Panc1 (cell line): ENCODE results near the gene ST3GAL6. TPM values are rescaled to one million over a fixed set of nuclear protein-coding genes. Genes with fewer than 3 reads are reported as not detected.

Experiments
- ATAC-seq: fragments of 200-7000 bp; cut with Tn5 transposase; 2 replicates; pipeline ENCODE4 v1.9.1; 2020; ENCODE audit warnings: mild to moderate bottlenecking, moderate library complexity
- BruUV-seq: library from RNA; stranded (reverse); fragments of 400-500 nt; replicated peaks from 2 replicates; lab custom pipeline; 2021; lab: Mats Ljungman, UMichigan
- CTCF ChIA-PET: fragments of 300-600 bp; sonication (Branson Sonifier 250); formaldehyde crosslinking; loops from one replicate; lab custom pipeline; 2022; ENCODE audit warnings: antibody characterized with exemption; lab: Charles Lee
- POLR2A ChIA-PET: fragments of 300-600 bp; sonication (Branson Sonifier 250); formaldehyde crosslinking; loops from one replicate; lab custom pipeline; 2022; ENCODE audit warnings: antibody characterized with exemption; lab: Charles Lee
- DNase-seq: peaks from one replicate; pipeline ENCODE4 v3.0.0-alpha.2; 2010; ENCODE audit warnings: low read depth, low spot score
- H3K27ac ChIP-seq: 2 replicates; pipeline ENCODE4 v1.5.1; 2011; ENCODE audit warnings: mild to moderate bottlenecking, low read length, inconsistent platforms
- H3K27me3 ChIP-seq: fragments of 200-500 bp; sonication (Bioruptor generic); 2 replicates; pipeline ENCODE4 v1.6.0; 2014; ENCODE audit warnings: low read length, inconsistent platforms; ENCODE audit not compliant: control insufficient read depth, insufficient read depth
- H3K36me3 ChIP-seq: fragments of 200-500 bp; sonication (Bioruptor generic); 2 replicates; pipeline ENCODE4 v1.5.1; 2014; ENCODE audit warnings: inconsistent platforms, mild to moderate bottlenecking, low read length, moderate library complexity; ENCODE audit not compliant: control insufficient read depth, insufficient read depth
- H3K4me1 ChIP-seq: 2 replicates; pipeline ENCODE4 v1.5.1; 2011; ENCODE audit warnings: inconsistent platforms, mild to moderate bottlenecking, low read length, moderate library complexity; ENCODE audit not compliant: control insufficient read depth, insufficient read depth
- H3K4me3 ChIP-seq, 2 experiments: 2 replicates each; pipeline ENCODE4 v1.5.1; 2011 to 2012; ENCODE audit warnings: low read depth in 2 of 2, low read length in 2 of 2, mild to moderate bottlenecking in 2 of 2, inconsistent platforms in 1 of 2, moderate library complexity in 1 of 2
- H3K9me3 ChIP-seq: fragments of 200-500 bp; sonication (Bioruptor generic); 2 replicates; pipeline ENCODE4 v1.5.1; 2014; ENCODE audit warnings: low read depth, mild to moderate bottlenecking, inconsistent platforms, low read length, moderate library complexity; ENCODE audit not compliant: control insufficient read depth, insufficient read depth
- CTCF ChIP-seq: fragments of 450-650 bp; IDR thresholded peaks from 2 replicates; pipeline ENCODE4 v1.5.1; 2017; ENCODE audit warnings: mild to moderate bottlenecking
- POLR2AphosphoS5 ChIP-seq: IDR thresholded peaks from 2 replicates; pipeline ENCODE4 v1.6.1; 2012; ENCODE audit warnings: mild to moderate bottlenecking, low read depth, low read length, moderate library complexity
- REST ChIP-seq, 2 experiments: IDR thresholded peaks; 2 replicates each; pipeline ENCODE4 v1.6.1; 2011 to 2012; ENCODE audit warnings: low read depth in 2 of 2, control low read depth in 1 of 2, low read length in 1 of 2, mild to moderate bottlenecking in 1 of 2, moderate library complexity in 1 of 2; ENCODE audit not compliant: insufficient read depth in 1 of 2
- SIN3A ChIP-seq: IDR thresholded peaks from 2 replicates; pipeline ENCODE4 v1.6.1; 2012; ENCODE audit warnings: low read depth, mild to moderate bottlenecking, low read length, moderate library complexity, borderline replicate concordance; ENCODE audit not compliant: insufficient read depth
- TCF7L2 ChIP-seq: IDR thresholded peaks from 2 replicates; pipeline ENCODE4 v1.6.1; 2011; ENCODE audit warnings: mild to moderate bottlenecking, low read depth, low read length, inconsistent platforms
- in situ Hi-C: cut with HindIII; loops from 2 replicates; pipeline ENCODE4 v1.10.0; 2016; ENCODE audit warnings: low sequenced_read_pairs, low pct_unique_long_range_greater_than_20kb
- intact Hi-C: fragments of 100-400 bp; cut with micrococcal nuclease; formaldehyde crosslinking; loops from one replicate; pipeline ENCODE4 v1.10.0; 2022; ENCODE audit not compliant: unreplicated experiment
- total RNA-seq: library from RNA; stranded (reverse); gene quantifications from one replicate; pipeline ENCODE4 v1.2.1, GENCODE V29; 2021; ENCODE audit not compliant: unreplicated experiment

ST3GAL6 gene
- total RNA-seq, 1 experiment from 2014 or later: 0.15 TPM

GRCh38 chr3:98725352-98725751, 37.8 kb upstream of the ST3GAL6 start:
- Histone ChIP-seq H3K36me3 (no peaks in the 10 kb centered on the region), H3K4me1 (no peaks in the 10 kb centered on the region), H3K27me3 (peaks cover 33% of the 10 kb centered on the region), H3K4me3 (no peak overlapping the region), H3K9me3 (no peaks in the 10 kb centered on the region), H3K27ac (no peak overlapping the region)
- ChIA-PET CTCF (no interaction called here), POLR2A (no interaction called here)
- intact Hi-C loops (no loop called here), in situ Hi-C loops (no loop called here)
- ATAC-seq: no peak
- TF ChIP-seq TCF7L2 (no peak), SIN3A (no peak), POLR2AphosphoS5 (no peak), CTCF (no peak), REST (IDR thresholded peaks at IDR 0.05; ENCODE audit: insufficient read depth in 1 of 2, low read depth in 2 of 2, low read length in 1 of 2) (no peak)
- DNase-seq: no peak
- no TSS peak for BruUV-seq

GRCh38 chr3:98726084-98726483, 37.1 kb upstream of the ST3GAL6 start:
- no peaks in the 10 kb centered on the region for H3K4me1 ChIP-seq
- H3K9me3 ChIP-seq: no peaks in the 10 kb centered on the region
- no peak for DNase-seq
- H3K27me3 ChIP-seq: peaks cover 40% of the 10 kb centered on the region
- ChIA-PET CTCF (no interaction called here), POLR2A (no interaction called here)
- H3K4me3 ChIP-seq: no peak overlapping the region
- intact Hi-C loops: no loop called here
- H3K27ac ChIP-seq: no peak overlapping the region
- no peaks in the 10 kb centered on the region for H3K36me3 ChIP-seq
- ATAC-seq: no peak
- TF ChIP-seq REST (IDR thresholded peaks at IDR 0.05; ENCODE audit: insufficient read depth in 1 of 2, low read depth in 2 of 2, low read length in 1 of 2): no peak
- TF ChIP-seq SIN3A: no peak
- no peak for TF ChIP-seq TCF7L2
- no peak for TF ChIP-seq POLR2AphosphoS5
- TF ChIP-seq CTCF: no peak
- BruUV-seq: no TSS peak
- in situ Hi-C loops: no loop called here
